ENCODE results near the gene PIP5K1B. TPM values are rescaled to one million over a fixed set of nuclear protein-coding genes. Genes with fewer than 3 reads are reported as not detected.

PIP5K1B gene
- total and polyA plus RNA-seq, 2 of the 13 experiments (the other 11 are each of a cell fraction or from before 2014, with no cell fraction given): 15.8 to 17.5 TPM

- TF ChIP-seq ZSCAN20 (CRISPR knock-in tag; IDR thresholded peaks at IDR 0.05; ENCODE audit: borderline replicate concordance) (peak; percentile 86; the same call in 1 of the 2 replicates), POGZ (CRISPR knock-in tag; IDR thresholded peaks at IDR 0.05) (peak; percentile 29; the same call in 1 of the 2 replicates), MAX (IDR thresholded peaks at IDR 0.05) (peak; percentile 7; the same call in 1 of the 2 replicates), ZSCAN21 (CRISPR knock-in tag; IDR thresholded peaks at IDR 0.05; ENCODE audit: borderline replicate concordance) (peak; percentile 86), BCL3 (CRISPR knock-in tag; IDR thresholded peaks at IDR 0.05) (no peak), ZMYM3 (CRISPR knock-in tag; IDR thresholded peaks at IDR 0.05) (peak; percentile 62; the same call in 1 of the 2 replicates), CEBPG (CRISPR knock-in tag; IDR thresholded peaks at IDR 0.05) (0 out of 2 replicates have a peak, but pooled peaks have one; percentile 26), ZNF883 (CRISPR knock-in tag; IDR thresholded peaks at IDR 0.05; ENCODE audit: not compliant biosample characterization) (peak; percentile 33), NR0B2 (CRISPR knock-in tag; IDR thresholded peaks at IDR 0.05) (no peak; the same call in none of the 2 replicates), NCOR1 (IDR thresholded peaks at IDR 0.05; ENCODE audit: borderline replicate concordance, low read length) (no peak), GRHL1 (CRISPR knock-in tag; conservative IDR thresholded peaks at IDR 0.05) (no peak), ETV6 (CRISPR knock-in tag; conservative IDR thresholded peaks at IDR 0.05) (no peak), KDM2A (CRISPR knock-in tag; IDR thresholded peaks at IDR 0.05; ENCODE audit: borderline replicate concordance, low read depth) (peak; percentile 63; the same call in 1 of the 2 replicates), CHD4 (IDR thresholded peaks at IDR 0.05; ENCODE audit: borderline replicate concordance, low read length) (no peak), POLR2A (IDR thresholded peaks at IDR 0.05; ENCODE audit: insufficient read depth in 1 of 2, low read depth in 2 of 2, low read length in 2 of 2) (peak; percentile 33 to 40; a peak in 2 of 4 replicates), ZNF136 (CRISPR knock-in tag; IDR thresholded peaks at IDR 0.05; ENCODE audit: low read depth) (0 out of 2 replicates have a peak, but pooled peaks have one; percentile 70), GATA4 (IDR thresholded peaks at IDR 0.05; ENCODE audit: borderline replicate concordance, low read depth) (peak; percentile 17; the same call in 1 of the 2 replicates), RBFOX2 (IDR thresholded peaks at IDR 0.05; ENCODE audit: low read depth, low read length) (peak; percentile 88), ZNF142 (CRISPR knock-in tag; IDR thresholded peaks at IDR 0.05) (0 out of 2 replicates have a peak, but pooled peaks have one; percentile 53), ZNF430 (CRISPR knock-in tag; IDR thresholded peaks at IDR 0.05) (no peak)
These were observed at the start of gene PIP5K1B (continued) for GRCh38 chr9:68704814-68705530.
